ENCODE results near the gene MGST1. TPM values are rescaled to one million over a fixed set of nuclear protein-coding genes. Genes with fewer than 3 reads are reported as not detected.

MGST1 gene
- total RNA-seq, 1 experiment from 2014 or later = 105 TPM

DNA sequence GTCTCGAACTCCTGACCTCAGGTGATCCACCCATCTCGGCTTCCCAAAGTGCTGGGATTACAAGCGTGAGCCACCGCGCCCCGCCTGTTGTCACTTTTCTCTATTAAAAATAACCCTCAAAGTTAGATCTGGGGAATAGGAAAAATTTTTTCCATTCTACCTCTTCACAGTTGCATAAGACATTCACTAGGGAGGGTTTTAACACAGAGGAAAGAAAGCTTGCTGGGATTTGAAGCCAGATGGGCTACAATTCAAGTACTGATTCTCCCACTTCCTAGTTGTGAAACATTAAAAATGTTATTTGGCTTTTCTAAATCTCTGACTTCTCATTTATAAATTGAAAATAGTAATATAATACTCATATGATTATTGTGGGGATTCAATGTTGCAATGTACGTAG lies 46.7 kb upstream of the MGST1 start:
- Mint-ChIP-seq H3K36me3 (ENCODE audit: insufficient read depth, unreplicated experiment) (no peaks in the 10 kb centered on the region), H3K4me1 (ENCODE audit: low read depth, unreplicated experiment) (no peaks in the 10 kb centered on the region), H3K27ac (ENCODE audit: unreplicated experiment) (no peak overlapping the region), H3K9me3 (ENCODE audit: unreplicated experiment) (no peaks in the 10 kb centered on the region), H3K27me3 (ENCODE audit: insufficient read depth, unreplicated experiment) (peaks cover 8% of the 10 kb centered on the region), H3K4me3 (ENCODE audit: unreplicated experiment) (no peak overlapping the region)
- DNase-seq = no peak
- no TSS peak for BruUV-seq (replicated peaks)
- TF ChIP-seq, protein P1, sequence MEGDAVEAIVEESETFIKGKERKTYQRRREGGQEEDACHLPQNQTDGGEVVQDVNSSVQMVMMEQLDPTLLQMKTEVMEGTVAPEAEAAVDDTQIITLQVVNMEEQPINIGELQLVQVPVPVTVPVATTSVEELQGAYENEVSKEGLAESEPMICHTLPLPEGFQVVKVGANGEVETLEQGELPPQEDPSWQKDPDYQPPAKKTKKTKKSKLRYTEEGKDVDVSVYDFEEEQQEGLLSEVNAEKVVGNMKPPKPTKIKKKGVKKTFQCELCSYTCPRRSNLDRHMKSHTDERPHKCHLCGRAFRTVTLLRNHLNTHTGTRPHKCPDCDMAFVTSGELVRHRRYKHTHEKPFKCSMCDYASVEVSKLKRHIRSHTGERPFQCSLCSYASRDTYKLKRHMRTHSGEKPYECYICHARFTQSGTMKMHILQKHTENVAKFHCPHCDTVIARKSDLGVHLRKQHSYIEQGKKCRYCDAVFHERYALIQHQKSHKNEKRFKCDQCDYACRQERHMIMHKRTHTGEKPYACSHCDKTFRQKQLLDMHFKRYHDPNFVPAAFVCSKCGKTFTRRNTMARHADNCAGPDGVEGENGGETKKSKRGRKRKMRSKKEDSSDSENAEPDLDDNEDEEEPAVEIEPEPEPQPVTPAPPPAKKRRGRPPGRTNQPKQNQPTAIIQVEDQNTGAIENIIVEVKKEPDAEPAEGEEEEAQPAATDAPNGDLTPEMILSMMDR (IDR thresholded peaks at IDR 0.05; ENCODE audit: insufficient read depth in 1 of 2, low read depth in 1 of 2, low read length in 1 of 2, severe bottlenecking in 1 of 2, unreplicated experiment in 1 of 2) = no peak
- H3K4me3 ChIP-seq (ENCODE audit: low read depth, low read length) = no peak overlapping the region
- CTCF ChIA-PET = no interaction called here
- no peaks in the 10 kb centered on the region for H3K4me1 ChIP-seq
- no peaks in the 10 kb centered on the region for H3K36me3 ChIP-seq (ENCODE audit: control insufficient read depth, insufficient read depth, low read length)
- intact Hi-C loops (cut with micrococcal nuclease; ENCODE audit: unreplicated experiment) = no loop called here
- H3K27me3 ChIP-seq (replicated peaks; ENCODE audit: control insufficient read depth, insufficient read depth, low read length) = no peaks in the 10 kb centered on the region
- H3K9me3 ChIP-seq = no peaks in the 10 kb centered on the region
- POLR2A ChIA-PET = no interaction called here

DNA sequence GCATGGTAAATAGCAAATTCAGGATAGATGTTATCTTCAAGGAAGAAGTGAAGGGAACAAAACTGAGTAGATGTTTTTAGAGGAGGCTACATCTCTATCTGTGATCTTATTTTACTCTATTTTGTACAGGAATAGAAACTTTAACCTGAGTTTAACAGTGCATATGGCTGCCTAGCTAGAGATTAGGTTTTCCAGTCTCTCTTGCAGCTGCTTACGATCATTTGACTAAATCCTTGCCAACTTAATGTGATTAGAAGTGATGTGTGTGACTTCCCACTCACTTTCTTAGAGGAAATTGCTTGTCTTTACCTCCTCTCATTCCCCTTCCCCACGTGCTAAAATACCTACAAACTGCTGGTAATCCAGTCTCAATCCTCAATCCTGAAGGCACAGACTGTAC lies 43.5 kb upstream of the MGST1 start:
- no TSS peak for BruUV-seq (replicated peaks)
- ChIA-PET POLR2A (no interaction called here), CTCF (no interaction called here)
- DNase-seq = no peak
- H3K36me3 Mint-ChIP-seq (ENCODE audit: insufficient read depth, unreplicated experiment) = no peaks in the 10 kb centered on the region
- H3K36me3 ChIP-seq (ENCODE audit: control insufficient read depth, insufficient read depth, low read length) = no peaks in the 10 kb centered on the region
- H3K4me3 Mint-ChIP-seq (ENCODE audit: unreplicated experiment) = no peak overlapping the region
- no peaks in the 10 kb centered on the region for H3K9me3 Mint-ChIP-seq (ENCODE audit: unreplicated experiment)
- no peaks in the 10 kb centered on the region for H3K4me1 Mint-ChIP-seq (ENCODE audit: low read depth, unreplicated experiment)
- peaks cover 8% of the 10 kb centered on the region for H3K9me3 ChIP-seq
- no peaks in the 10 kb centered on the region for H3K27me3 ChIP-seq (replicated peaks; ENCODE audit: control insufficient read depth, insufficient read depth, low read length)
- H3K27ac Mint-ChIP-seq (ENCODE audit: unreplicated experiment) = no peak overlapping the region
- TF ChIP-seq, protein P1 (IDR thresholded peaks at IDR 0.05; ENCODE audit: insufficient read depth in 1 of 2, low read depth in 1 of 2, low read length in 1 of 2, severe bottlenecking in 1 of 2, unreplicated experiment in 1 of 2) = no peak
- peaks cover 6% of the 10 kb centered on the region for H3K27me3 Mint-ChIP-seq (ENCODE audit: insufficient read depth, unreplicated experiment)
- no peak overlapping the region for H3K4me3 ChIP-seq (ENCODE audit: low read depth, low read length)
- H3K4me1 ChIP-seq = no peaks in the 10 kb centered on the region
- intact Hi-C loops (cut with micrococcal nuclease; ENCODE audit: unreplicated experiment) = no loop called here

DNA sequence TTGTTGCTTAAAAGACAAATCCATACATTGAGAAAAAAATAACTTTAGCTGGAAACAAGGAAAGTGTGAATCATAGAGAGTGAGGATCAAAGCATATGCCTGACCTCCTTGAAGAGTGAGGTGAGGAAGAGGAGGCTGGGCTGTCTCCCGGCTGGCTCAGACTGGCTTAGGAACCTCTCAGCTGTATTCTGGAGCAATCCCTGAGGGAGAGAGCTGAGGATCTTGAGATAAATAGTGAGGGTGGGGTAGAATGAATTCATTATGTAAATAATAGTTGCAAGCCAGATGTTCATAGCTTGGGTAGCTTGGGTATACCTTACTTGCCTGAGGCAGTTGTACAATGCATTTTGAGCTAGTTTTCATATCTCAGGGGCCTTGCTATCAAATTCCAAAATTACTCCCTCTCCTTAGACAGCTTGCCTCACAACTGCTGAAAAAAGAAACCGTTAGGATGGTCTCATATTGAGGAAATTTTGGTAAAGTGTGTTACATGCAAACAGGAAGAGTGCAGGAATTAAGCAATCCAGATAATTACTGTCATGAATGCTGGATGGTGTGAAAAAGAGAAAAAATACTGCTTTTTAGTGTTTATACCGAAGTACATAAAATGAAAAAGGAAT lies 39.5 kb upstream of the MGST1 start:
- Histone ChIP-seq H3K4me1 (no peaks in the 10 kb centered on the region), H3K36me3 (ENCODE audit: control insufficient read depth, insufficient read depth, low read length) (no peaks in the 10 kb centered on the region), H3K27me3 (replicated peaks; ENCODE audit: control insufficient read depth, insufficient read depth, low read length) (no peaks in the 10 kb centered on the region), H3K9me3 (peaks cover 14% of the 10 kb centered on the region), H3K4me3 (ENCODE audit: low read depth, low read length) (no peak overlapping the region)
- CTCF ChIA-PET = no interaction called here
- Mint-ChIP-seq H3K27me3 (ENCODE audit: insufficient read depth, unreplicated experiment) (peaks cover 3% of the 10 kb centered on the region), H3K4me1 (ENCODE audit: low read depth, unreplicated experiment) (no peaks in the 10 kb centered on the region), H3K4me3 (ENCODE audit: unreplicated experiment) (no peak overlapping the region), H3K27ac (ENCODE audit: unreplicated experiment) (no peak overlapping the region), H3K9me3 (ENCODE audit: unreplicated experiment) (peaks cover 26% of the 10 kb centered on the region), H3K36me3 (ENCODE audit: insufficient read depth, unreplicated experiment) (no peaks in the 10 kb centered on the region)
- TF ChIP-seq, protein P1 (IDR thresholded peaks at IDR 0.05; ENCODE audit: insufficient read depth in 1 of 2, low read depth in 1 of 2, low read length in 1 of 2, severe bottlenecking in 1 of 2, unreplicated experiment in 1 of 2) = no peak
- intact Hi-C loops (cut with micrococcal nuclease; ENCODE audit: unreplicated experiment) = no loop called here
- no peak for DNase-seq
- POLR2A ChIA-PET = no interaction called here
- no TSS peak for BruUV-seq (replicated peaks)

All from Caco-2 (cell line).